Measurements from ENCODE around the gene HEY2.

The HEY2 gene

DNA sequence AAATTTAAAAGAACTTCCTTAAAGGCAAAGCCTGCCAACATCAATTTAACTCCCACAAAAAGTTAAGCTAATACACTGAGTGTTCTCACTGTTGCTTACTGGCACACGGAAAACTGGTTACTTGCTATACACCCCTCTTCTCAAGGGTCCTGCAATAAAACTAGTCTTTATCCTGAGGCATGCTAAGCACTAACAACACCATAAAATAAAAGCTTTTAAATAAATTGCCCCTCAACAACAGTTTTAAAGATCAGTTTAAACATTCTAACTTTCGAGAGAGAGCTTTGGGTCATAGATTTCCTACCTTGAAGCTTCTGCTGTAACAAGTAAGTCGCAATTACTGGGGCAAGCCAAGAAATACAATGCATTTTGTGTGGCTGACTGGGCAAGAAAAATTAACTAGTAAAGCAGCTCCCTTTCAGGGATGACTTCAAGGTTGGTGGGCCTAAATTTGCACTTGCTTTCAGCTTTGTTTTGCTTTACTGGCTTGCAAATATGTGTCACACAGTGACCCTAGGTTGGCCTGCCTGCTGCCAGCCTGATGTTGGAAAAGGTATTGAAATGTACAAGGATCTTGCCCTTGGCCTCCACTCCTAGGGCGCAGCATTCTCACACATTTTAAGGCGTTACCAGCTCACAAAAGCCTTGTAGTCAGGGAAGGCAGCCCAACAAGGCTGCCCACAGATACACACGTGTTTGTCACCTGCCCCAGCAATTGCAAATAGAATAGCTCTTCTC is 4.0 kb upstream of the HEY2 start:
- no peak for DNase-seq

DNA sequence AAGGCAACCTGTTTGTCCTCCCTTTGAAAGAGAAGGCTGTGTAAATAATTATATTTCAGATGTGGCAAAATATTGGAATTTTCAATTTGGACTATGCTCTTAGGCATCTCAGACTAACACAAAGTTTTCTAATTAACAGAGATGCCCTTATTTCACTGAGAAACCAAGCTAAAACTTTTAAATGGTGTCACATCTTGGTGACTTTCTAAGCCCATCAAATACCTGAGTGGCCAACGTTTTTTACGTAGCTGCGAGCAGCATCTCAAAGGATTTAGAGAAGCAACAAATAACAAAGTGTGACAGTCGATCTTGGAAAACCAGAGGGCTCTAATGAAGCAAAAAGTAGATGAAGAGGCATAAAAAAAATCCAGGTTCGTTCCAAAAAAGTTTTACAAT is 3.4 kb upstream of the HEY2 start:
- no peak for DNase-seq

DNA sequence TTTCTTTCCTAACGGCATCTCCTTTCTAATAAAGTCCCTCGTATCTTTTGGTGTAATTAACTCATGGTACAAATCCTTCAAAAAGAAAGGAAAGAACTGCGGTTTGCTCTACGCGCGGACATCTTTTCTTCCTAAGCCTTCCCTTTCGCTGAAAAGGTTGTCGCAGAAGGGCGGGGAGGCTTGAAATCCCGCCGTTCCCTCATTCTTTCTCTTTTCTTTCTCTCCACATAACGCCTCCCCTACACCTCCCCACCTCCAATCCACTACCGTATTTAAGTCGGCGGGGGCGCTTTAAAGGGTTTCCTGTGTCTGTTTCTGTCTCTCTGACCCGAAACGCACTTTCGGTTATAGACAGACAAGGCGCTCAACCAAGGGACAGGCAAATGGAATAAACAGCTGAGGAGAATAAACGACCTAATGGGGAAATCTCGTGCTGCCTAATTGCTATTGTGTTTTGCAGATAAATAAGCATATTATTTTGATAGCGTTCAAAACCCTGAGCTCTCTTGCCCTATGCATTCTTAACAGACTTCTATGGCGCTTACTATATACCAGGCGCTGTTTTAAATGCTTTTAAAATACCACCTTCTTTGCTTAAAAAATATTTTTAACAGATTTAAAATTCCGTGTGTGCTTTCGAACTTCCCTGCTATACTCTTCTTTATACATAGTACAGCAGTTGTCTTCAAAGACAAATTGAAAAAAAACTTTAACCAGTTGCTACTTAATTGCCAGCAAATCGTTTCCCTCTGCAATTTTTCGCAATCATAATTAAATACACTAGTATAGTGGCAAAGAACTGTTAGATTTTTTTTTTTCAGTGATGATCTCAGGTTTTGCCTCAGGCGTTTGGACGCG is 2.5 kb upstream of the HEY2 start:
- no peak for DNase-seq

DNA sequence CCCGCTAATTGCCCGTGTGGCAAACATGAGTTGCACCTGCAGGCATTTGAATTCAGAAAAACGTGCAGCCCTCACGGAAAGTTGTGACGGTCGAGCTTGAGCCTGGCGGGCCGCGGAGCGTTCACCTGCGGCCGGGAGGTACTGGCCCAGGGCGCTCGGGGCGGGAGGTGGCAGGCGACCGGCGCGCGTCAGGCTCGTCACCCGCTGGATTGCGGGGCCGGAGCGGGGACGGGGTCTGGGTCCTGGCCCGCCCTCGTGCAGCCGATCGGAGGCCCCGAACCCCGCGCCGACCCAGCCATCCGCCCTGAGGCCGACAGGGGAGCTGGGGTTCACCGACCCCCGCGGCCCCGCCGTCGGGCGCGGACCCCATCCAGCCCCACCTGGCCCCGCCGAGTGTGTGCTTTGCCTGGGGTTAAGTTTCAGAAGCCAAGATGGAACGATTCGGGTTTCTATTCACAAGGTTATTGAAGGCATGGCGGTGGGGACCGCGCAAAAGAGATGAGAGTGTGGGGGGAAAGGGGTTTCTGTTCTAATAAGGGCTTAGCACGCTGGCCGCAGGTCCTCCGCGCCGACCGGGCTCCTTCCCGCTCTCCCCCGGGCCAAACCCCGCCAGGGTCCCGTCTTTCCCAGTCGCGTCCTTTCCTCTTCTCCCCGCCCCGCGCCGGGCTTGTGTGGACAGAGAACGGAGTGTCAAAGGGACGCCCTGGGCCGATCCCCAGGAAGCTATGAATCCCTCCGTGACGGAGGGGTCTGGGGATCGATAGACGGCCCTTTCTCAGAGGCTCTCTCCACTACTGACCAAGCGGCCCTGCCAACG is 1.6 kb upstream of the HEY2 start:
- no peak for DNase-seq

DNA sequence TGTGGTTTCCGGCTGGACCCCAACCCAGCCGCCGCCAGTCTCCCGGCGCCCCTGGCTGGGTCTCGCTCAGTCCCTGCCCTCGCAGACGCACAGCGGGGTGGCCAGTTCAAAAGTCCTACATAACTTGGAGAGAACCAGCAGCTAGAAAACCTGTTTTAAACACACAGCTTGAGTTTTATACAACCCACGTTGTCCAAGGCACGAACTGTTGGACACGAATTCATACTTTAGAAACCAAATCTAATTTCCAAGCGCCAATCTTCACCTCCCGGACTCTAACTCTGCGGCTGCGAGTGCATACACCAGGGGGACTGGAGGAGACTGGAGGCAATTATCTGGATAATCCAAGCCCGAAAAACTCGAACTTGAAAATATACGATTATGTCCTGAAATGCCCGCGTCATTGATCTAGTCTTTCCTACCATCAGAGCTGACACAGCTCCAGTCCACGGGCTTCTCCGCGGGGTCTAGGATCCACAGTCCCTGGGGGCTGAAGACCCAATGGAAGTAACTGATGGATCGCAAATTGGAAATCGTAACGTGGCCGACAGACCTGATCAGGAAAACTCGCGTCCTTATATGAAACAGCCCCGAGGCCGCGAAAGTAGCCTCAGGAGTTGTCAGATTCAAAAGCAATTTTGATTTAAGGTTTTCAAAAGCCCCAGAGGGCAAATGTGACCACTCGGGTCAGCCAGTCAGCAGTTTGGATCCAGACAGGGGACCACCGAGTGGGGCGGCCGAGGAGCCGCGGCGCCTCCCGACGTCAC is 843 bp upstream of the HEY2 start:
- DNase-seq = no peak

DNA sequence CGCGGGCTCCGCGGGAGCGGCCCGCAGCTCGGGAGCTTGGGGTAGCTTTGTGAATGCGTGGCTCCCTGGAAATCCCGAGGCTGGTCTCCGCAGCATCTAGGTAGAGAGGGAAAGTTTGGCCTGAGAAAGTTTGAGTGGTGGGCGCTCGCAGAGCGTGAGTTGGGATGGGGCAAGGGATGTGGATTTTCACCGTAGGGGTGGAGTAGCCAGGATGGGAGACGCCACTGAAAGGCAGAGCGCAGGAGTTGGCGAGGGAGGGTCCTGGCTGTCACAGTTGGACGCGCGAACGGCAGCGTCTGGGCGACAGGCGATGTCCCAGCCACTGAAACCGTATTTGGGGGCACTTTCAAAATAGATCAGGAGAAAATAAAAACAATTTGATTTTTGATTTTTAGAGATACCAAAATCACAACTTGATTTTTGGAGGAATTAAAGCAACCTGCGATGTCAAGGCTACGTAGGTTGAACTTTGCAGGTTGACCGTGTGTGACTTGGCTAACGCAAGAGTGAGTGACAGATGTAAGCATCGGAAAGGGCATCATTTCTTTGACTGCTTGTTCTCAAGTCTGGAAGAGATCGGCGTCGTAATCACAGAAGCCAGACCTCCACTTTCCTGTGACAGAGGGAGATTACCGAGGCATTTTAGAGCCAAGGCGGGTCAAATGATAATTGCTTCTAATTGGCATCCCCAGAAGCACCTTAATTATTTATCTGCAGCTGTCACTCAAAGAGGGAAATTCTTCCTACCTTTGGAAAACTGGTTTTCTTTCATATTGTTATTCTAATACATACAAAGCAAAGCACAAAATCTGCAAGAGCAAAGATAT is 646 bp downstream of the HEY2 start:
- peak; percentile 11 for DNase-seq

DNA sequence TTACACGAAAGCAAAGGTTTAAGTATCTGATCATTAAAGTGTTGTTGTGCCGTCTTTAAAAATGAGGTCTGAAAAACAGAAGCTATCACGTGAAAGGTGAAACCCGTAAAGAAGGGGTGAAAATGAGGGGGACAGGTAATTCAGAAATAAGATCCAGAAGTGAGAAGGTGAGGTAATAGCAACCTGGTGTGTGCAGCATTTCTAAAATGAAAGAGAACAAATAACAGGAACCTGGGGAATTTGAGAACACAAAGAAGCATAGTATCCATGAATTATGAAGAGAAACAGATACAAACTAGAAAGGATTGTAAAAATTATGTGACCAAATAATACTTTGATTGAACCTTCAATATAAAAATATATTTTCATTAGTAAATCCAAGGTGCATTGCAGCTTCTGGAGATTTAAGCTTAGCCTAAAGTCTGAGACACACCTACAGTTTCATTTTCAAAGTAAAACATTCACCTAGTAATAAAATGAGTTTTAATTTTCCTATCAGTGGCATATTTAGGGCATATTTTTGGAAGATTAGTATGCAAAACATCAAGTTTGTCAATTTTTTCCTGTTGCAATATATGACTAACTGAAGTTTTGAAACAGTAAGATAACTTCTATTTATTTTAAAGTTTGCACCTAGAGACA is 1.4 kb downstream of the HEY2 start:
- no peak for DNase-seq

DNA sequence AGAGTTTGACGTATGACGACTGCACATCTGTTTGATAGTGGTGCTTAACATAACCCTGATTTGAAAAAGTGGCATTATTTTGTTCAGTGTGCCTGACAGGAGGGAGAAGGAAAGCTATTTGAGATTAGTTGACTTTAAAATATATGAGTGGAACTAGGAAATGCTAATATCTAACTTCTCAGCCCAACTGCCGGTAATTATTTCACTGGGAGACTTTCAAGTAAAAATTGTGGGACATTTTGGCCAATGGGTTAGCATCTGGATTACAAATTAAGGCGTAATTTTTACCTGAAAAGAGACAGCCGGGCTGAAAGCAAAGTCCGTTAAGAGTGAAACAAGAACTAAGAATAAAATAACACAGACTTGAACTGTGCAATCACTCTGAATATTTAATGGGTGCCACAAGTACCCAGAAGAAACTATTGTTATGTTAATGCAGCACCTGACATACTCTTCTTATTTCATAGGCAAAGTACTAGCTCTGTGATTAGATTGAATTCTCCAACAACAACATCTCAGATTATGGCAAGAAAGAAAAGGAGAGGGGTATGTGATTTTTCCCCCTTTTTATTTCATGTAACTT is 2.0 kb downstream of the HEY2 start:
- no peak for DNase-seq

DNA sequence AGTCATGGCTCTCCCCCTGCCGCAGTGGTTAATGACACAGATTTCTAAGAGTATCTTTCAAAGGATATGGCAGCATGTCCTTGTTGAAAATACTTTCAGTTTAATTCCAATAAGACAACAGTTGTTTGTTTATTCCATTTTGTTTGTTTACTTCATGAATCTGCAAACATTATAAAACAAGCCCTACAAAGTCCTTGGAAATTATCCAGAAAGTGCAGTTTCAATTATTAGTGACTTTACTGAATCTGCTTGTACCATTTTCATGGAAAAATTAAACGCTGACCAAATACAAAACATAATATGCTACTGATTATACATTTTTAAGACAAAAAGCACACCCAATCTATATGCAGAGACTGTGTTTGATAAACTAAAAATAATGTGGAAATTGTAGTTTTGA is 3.3 kb downstream of the HEY2 start:
- DNase-seq = no peak

DNA sequence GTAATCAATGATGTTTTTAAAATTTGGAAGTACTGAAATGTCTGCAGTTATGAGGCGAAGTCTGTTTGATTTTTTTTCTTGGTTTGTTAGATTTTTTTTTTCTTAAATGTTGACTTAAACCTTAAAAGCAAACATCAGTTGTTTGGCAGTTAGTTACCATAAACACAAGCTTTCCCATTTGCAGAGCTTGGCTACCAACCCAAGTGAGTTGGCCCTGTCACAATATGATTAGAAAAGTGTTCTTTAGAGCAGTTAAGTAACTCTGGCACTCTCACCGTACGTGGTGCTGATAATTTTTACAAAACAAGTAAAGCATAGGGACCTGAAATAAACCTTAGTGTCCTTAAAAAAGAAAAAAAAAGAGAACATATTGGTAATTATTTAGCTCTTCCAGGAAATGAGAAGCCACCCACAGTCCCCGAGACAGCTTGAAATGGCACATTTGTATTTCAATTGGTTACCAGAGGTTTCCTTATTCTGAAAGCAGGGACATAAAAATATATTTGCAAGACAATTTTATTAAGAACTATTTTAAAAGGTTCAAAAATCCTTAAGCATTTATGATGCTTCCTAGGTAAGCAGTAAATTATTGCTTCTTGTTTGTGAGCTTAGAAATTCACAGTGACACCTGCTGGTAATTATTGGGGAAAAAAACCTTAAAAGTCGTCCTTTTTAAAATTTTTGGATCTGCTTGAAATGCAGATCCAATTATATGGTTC is 3.9 kb downstream of the HEY2 start:
- no peak for DNase-seq

DNA sequence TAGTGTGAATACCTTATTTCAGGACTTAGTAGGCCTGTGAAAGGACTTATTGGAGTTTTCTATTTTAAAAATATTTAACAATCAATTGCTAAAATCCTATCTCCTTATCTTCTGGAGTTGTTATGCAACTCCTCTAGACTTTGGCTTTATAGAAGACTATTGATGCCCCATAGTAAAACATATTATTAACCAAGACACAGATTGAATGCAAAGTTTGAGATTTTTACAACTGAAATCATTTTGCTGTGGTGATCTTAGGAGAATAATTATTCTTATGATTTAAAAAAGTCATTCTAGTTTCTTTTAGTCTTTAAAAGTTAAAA is 4.5 kb downstream of the HEY2 start:
- no peak for DNase-seq

DNA sequence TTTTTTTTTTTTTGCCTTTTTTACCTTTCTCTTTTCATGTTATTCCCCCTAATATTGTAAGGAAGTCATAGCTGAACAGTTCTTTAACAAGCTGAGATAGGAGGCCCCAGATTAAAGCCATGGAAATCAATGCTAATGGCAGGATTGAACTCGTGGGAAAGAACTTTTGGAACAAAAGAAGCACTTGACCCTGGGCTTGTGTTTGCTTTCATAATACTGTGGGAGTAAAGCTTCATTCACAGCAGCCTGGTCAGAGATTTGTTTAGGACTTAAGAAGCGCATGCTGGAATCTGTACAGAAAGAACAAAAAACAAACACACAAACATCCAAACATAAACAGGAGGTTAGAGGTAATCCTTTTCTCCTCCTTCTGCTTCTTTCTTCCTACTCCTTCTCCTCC is 5.1 kb downstream of the HEY2 start:
- no peak for DNase-seq

DNA sequence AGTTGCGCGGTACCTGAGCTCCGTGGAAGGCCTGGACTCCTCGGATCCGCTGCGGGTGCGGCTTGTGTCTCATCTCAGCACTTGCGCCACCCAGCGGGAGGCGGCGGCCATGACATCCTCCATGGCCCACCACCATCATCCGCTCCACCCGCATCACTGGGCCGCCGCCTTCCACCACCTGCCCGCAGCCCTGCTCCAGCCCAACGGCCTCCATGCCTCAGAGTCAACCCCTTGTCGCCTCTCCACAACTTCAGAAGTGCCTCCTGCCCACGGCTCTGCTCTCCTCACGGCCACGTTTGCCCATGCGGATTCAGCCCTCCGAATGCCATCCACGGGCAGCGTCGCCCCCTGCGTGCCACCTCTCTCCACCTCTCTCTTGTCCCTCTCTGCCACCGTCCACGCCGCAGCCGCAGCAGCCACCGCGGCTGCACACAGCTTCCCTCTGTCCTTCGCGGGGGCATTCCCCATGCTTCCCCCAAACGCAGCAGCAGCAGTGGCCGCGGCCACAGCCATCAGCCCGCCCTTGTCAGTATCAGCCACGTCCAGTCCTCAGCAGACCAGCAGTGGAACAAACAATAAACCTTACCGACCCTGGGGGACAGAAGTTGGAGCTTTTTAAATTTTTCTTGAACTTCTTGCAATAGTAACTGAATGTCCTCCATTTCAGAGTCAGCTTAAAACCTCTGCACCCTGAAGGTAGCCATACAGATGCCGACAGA is 9.9 kb downstream of the HEY2 start:
- no peak for DNase-seq

DNA sequence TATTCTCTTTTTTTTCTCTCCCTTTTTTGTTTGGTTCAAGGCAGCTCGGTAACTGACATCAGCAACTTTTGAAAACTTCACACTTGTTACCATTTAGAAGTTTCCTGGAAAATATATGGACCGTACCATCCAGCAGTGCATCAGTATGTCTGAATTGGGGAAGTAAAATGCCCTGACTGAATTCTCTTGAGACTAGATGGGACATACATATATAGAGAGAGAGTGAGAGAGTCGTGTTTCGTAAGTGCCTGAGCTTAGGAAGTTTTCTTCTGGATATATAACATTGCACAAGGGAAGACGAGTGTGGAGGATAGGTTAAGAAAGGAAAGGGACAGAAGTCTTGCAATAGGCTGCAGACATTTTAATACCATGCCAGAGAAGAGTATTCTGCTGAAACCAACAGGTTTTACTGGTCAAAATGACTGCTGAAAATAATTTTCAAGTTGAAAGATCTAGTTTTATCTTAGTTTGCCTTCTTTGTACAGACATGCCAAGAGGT is 10.6 kb downstream of the HEY2 start:
- no peak for DNase-seq

DNA sequence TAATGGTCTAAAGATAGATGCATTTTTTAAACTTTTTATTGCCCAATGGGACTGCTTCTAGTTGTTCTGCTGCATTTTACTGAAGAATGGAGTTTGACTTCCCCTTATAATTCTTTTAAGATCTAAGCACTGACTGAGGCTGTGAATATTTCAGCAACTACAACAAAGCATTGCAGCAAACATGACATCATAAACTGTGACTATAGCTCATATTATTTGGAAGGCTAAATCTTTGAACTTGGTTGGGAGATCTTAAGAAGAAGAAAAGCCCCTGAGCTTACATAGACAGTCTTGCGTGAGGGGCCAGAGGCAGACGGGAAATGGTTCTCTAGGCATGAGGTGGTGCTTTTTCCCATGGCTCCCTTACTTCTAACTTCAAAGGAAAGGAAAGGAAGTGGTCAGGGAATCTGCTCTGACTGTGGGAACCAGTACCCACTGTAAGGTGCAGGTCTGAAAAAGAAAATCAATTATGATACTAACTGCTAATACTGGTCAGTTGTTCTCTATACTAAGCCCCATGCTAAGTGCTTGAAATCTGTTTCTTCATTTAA is 14.8 kb downstream of the HEY2 start:
- no peak for DNase-seq

DNA sequence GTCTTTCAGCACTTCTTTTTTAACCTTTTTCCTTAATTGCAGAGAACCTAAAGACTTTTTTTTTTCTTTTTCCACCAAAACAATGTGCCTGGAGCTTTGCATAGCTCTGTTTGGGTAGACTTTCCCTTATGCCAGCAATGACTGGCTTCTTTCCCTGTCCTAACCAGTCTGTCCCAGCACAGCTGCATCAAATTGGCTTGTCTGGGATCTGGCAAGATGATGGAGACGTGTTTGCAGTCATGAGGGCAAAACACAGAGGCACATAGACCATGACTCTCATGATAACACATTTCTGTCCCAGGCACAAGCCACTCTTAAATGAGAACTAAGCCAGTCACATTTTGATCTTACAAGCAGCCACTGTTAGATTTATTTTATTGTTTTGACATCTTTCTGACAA is 16.5 kb downstream of the HEY2 start:
- DNase-seq = no peak

DNA sequence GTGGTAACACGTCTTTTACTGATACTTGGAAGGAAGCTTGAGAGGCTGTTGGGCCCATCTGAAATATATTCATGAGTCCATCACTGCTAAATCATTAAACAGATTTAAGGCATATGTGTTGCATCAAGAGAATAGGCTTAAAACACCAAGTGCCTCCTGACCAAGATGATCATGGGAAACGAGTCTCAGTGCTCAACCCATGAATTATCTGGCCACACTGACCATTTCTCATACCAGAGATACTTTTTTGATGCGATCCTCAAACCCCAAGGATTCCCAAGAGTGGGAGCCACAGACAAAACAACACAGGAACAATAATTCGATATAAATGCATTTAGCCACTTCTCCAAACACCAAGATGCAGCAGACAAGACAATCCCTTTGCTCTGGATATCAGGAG is 17.2 kb downstream of the HEY2 start:
- DNase-seq = no peak

DNA sequence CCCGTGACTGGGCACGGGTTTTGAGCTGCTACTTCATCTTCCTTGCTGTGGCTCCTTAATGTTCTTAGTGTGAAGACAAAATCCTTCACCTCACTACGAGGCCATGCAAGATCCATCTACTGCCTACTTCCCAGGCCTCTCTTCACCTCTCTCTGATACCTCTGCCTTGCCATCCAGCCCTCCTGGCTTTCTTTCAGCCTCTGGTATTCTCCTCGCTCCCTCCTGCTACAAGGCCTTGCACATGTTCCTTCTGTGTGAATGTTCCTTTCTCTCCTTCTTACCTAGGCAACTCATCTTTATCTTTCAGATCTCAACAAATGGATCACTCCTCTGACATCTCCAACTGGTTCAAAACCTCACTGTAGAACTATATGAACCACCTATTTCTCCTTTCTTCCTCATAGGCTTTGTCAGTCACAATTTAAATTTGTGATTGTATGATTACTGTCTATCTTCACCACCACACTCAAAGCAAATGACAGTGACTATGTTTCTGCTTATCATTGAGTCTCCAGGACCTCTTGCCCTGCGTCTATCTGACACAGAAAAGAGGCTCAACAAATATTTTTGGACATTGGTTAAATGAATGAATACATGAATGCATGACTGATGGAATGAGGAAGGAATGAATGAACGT is 19.8 kb downstream of the HEY2 start:
- no peak for DNase-seq
